ENCODE measurements around the gene KCNE1. TPM values are rescaled to one million over a fixed set of nuclear protein-coding genes. Genes with fewer than 3 reads are reported as not detected.
"Not testable (repeated sequence)": the region's sequence is repeated elsewhere in the genome, so short reads cannot be mapped to it uniquely, and the experiment has no call there.

Gene KCNE1
- total and polyA plus RNA-seq, 7 experiments from 2014 or later, result 0.24 to 9.2 (median 0.49) TPM; not detected in 2

- CTCF ChIA-PET; DNase-seq; H3K9me3 ChIP-seq (ENCODE audit: control insufficient read depth in 2 of 3, low read length in 3 of 3); ATAC-seq; H3K27ac Mint-ChIP-seq; H3K27me3 ChIP-seq (ENCODE audit: control insufficient read depth in 2 of 2, insufficient read depth in 2 of 2, low read length in 2 of 2); H3K27me3 Mint-ChIP-seq; H3K4me3 ChIP-seq (ENCODE audit: low read length); H3K4me3 Mint-ChIP-seq; intact Hi-C loops (cut with micrococcal nuclease); H3K36me3 ChIP-seq (ENCODE audit: control insufficient read depth in 2 of 3, insufficient read depth in 3 of 3, low read length in 3 of 3); H3K4me1 Mint-ChIP-seq; H3K4me1 ChIP-seq (ENCODE audit: control insufficient read depth in 2 of 2, insufficient read depth in 2 of 2, low read length in 2 of 2); H3K27ac ChIP-seq (ENCODE audit: low read depth, low read length): not testable (repeated sequence)
- POLR2A ChIA-PET, result interaction anchor here (0.6 kb wide), 1 partner anchor 595 kb away, joined by 6 read pairs; no protein-coding TSS in a partner anchor
- Mint-ChIP-seq H3K36me3 (peaks cover 2 to 36% (median 18%) of the 10 kb centered on the region in 5 donors), H3K9me3 (peaks cover 0 to 15% (median 8%) of the 10 kb centered on the region in 11 donors)
Observed at GRCh38 chr21:34554670-34555069, 42.7 kb upstream of the KCNE1 start.

GRCh38 chr21:34554227-34554626 lies 42.2 kb upstream of the KCNE1 start:
- Mint-ChIP-seq H3K4me1 (peaks cover 0 to 3% (median 0%) of the 10 kb centered on the region in 7 donors), H3K27me3 (no peaks in the 10 kb centered on the region), H3K4me3 (no peak overlapping the region), H3K36me3 (peaks cover 2 to 36% (median 18%) of the 10 kb centered on the region in 5 donors), H3K27ac (no peak overlapping the region), H3K9me3 (peaks cover 0 to 15% (median 8%) of the 10 kb centered on the region in 11 donors)
- no peaks in the 10 kb centered on the region for H3K27me3 ChIP-seq (ENCODE audit: control insufficient read depth in 2 of 2, insufficient read depth in 2 of 2, low read length in 2 of 2)
- H3K36me3 ChIP-seq (ENCODE audit: control insufficient read depth in 2 of 3, insufficient read depth in 3 of 3, low read length in 3 of 3), result no peaks in the 10 kb centered on the region
- CTCF ChIA-PET, result no interaction called here
- no peaks in the 10 kb centered on the region for H3K4me1 ChIP-seq (ENCODE audit: control insufficient read depth in 2 of 2, insufficient read depth in 2 of 2, low read length in 2 of 2)
- no peak for DNase-seq
- POLR2A ChIA-PET, result interaction anchor here (0.6 kb wide), 1 partner anchor 594 kb away, joined by 6 read pairs; no protein-coding TSS in a partner anchor
- no peak overlapping the region for H3K4me3 ChIP-seq (ENCODE audit: low read length)
- no peaks in the 10 kb centered on the region for H3K9me3 ChIP-seq (ENCODE audit: control insufficient read depth in 2 of 3, low read length in 3 of 3)
- ATAC-seq, result no peak
- H3K27ac ChIP-seq (ENCODE audit: low read depth, low read length), result no peak overlapping the region
- intact Hi-C loops (cut with micrococcal nuclease), result no loop called here

GRCh38 chr21:34553151-34553952 lies 41.3 kb upstream of the KCNE1 start:
- ChIA-PET CTCF (no interaction called here), POLR2A (no interaction called here)
- Histone ChIP-seq H3K27me3 (ENCODE audit: control insufficient read depth in 2 of 2, insufficient read depth in 2 of 2, low read length in 2 of 2) (no peaks in the 10 kb centered on the region), H3K36me3 (ENCODE audit: control insufficient read depth in 2 of 3, insufficient read depth in 3 of 3, low read length in 3 of 3) (no peaks in the 10 kb centered on the region), H3K4me1 (ENCODE audit: control insufficient read depth in 2 of 2, insufficient read depth in 2 of 2, low read length in 2 of 2) (no peaks in the 10 kb centered on the region), H3K9me3 (ENCODE audit: control insufficient read depth in 2 of 3, low read length in 3 of 3) (no peaks in the 10 kb centered on the region), H3K27ac (ENCODE audit: low read depth, low read length) (no peak overlapping the region), H3K4me3 (ENCODE audit: low read length) (no peak overlapping the region)
- intact Hi-C loops (cut with micrococcal nuclease), result no loop called here
- H3K27me3 Mint-ChIP-seq, result no peaks in the 10 kb centered on the region
- H3K4me1 Mint-ChIP-seq, result peaks cover 0 to 3% (median 0%) of the 10 kb centered on the region in 7 donors
- peaks cover 0 to 15% (median 8%) of the 10 kb centered on the region in 11 donors for H3K9me3 Mint-ChIP-seq
- H3K36me3 Mint-ChIP-seq, result peaks cover 2 to 30% (median 18%) of the 10 kb centered on the region in 5 donors
- no peak for ATAC-seq
- no peak overlapping the region for H3K4me3 Mint-ChIP-seq
- no peak overlapping the region for H3K27ac Mint-ChIP-seq
- no peak for DNase-seq

GRCh38 chr21:34552360-34553098 lies 40.5 kb upstream of the KCNE1 start:
- Mint-ChIP-seq H3K27ac (no peak overlapping the region), H3K27me3 (no peaks in the 10 kb centered on the region), H3K9me3 (peaks cover 0 to 15% (median 8%) of the 10 kb centered on the region in 11 donors), H3K4me3 (no peak overlapping the region), H3K4me1 (peaks cover 0 to 3% (median 0%) of the 10 kb centered on the region in 7 donors), H3K36me3 (peaks cover 2 to 30% (median 18%) of the 10 kb centered on the region in 5 donors)
- H3K4me3 ChIP-seq (ENCODE audit: low read length), result no peak overlapping the region
- intact Hi-C loops (cut with micrococcal nuclease), result no loop called here
- H3K36me3 ChIP-seq (ENCODE audit: control insufficient read depth in 2 of 3, insufficient read depth in 3 of 3, low read length in 3 of 3), result no peaks in the 10 kb centered on the region
- ATAC-seq, result no peak
- H3K27ac ChIP-seq (ENCODE audit: low read depth, low read length), result no peak overlapping the region
- ChIA-PET CTCF (no interaction called here), POLR2A (no interaction called here)
- H3K27me3 ChIP-seq (ENCODE audit: control insufficient read depth in 2 of 2, insufficient read depth in 2 of 2, low read length in 2 of 2), result no peaks in the 10 kb centered on the region
- no peak for DNase-seq
- no peaks in the 10 kb centered on the region for H3K9me3 ChIP-seq (ENCODE audit: control insufficient read depth in 2 of 3, low read length in 3 of 3)
- H3K4me1 ChIP-seq (ENCODE audit: control insufficient read depth in 2 of 2, insufficient read depth in 2 of 2, low read length in 2 of 2), result no peaks in the 10 kb centered on the region

GRCh38 chr21:34550182-34550799 lies 38.3 kb upstream of the KCNE1 start:
- ATAC-seq (no peak), DNase-seq (no peak)
- no peaks in the 10 kb centered on the region for H3K27me3 Mint-ChIP-seq
- ChIA-PET POLR2A (no interaction called here), CTCF (no interaction called here)
- Histone ChIP-seq H3K9me3 (ENCODE audit: control insufficient read depth in 2 of 3, low read length in 3 of 3) (no peaks in the 10 kb centered on the region), H3K27me3 (ENCODE audit: control insufficient read depth in 2 of 2, insufficient read depth in 2 of 2, low read length in 2 of 2) (no peaks in the 10 kb centered on the region), H3K36me3 (ENCODE audit: control insufficient read depth in 2 of 3, insufficient read depth in 3 of 3, low read length in 3 of 3) (no peaks in the 10 kb centered on the region), H3K27ac (ENCODE audit: low read depth, low read length) (no peak overlapping the region), H3K4me1 (ENCODE audit: control insufficient read depth in 2 of 2, insufficient read depth in 2 of 2, low read length in 2 of 2) (no peaks in the 10 kb centered on the region), H3K4me3 (ENCODE audit: low read length) (no peak overlapping the region)
- H3K4me3 Mint-ChIP-seq, result no peak overlapping the region
- intact Hi-C loops (cut with micrococcal nuclease), result no loop called here
- peaks cover 0 to 13% (median 6%) of the 10 kb centered on the region in 11 donors for H3K9me3 Mint-ChIP-seq
- peaks cover 0 to 7% (median 0%) of the 10 kb centered on the region in 7 donors for H3K4me1 Mint-ChIP-seq
- H3K36me3 Mint-ChIP-seq, result peaks cover 2 to 33% (median 18%) of the 10 kb centered on the region in 5 donors
- no peak overlapping the region for H3K27ac Mint-ChIP-seq

GRCh38 chr21:34548781-34549376 lies 36.9 kb upstream of the KCNE1 start:
- no peaks in the 10 kb centered on the region for H3K4me1 ChIP-seq (ENCODE audit: control insufficient read depth in 2 of 2, insufficient read depth in 2 of 2, low read length in 2 of 2)
- peaks cover 0 to 7% (median 0%) of the 10 kb centered on the region in 7 donors for H3K4me1 Mint-ChIP-seq
- ATAC-seq (no peak), DNase-seq (no peak)
- H3K9me3 ChIP-seq (ENCODE audit: control insufficient read depth in 2 of 3, low read length in 3 of 3), result no peaks in the 10 kb centered on the region
- ChIA-PET POLR2A (no interaction called here), CTCF (no interaction called here)
- H3K4me3 ChIP-seq (ENCODE audit: low read length), result no peak overlapping the region
- H3K27ac Mint-ChIP-seq, result no peak overlapping the region
- H3K27ac ChIP-seq (ENCODE audit: low read depth, low read length), result no peak overlapping the region
- peaks cover 0 to 6% (median 0%) of the 10 kb centered on the region in 11 donors for H3K9me3 Mint-ChIP-seq
- H3K4me3 Mint-ChIP-seq, result no peak overlapping the region
- peaks cover 0 to 20% (median 5%) of the 10 kb centered on the region in 5 donors for H3K36me3 Mint-ChIP-seq
- intact Hi-C loops (cut with micrococcal nuclease), result no loop called here
- H3K27me3 ChIP-seq (ENCODE audit: control insufficient read depth in 2 of 2, insufficient read depth in 2 of 2, low read length in 2 of 2), result no peaks in the 10 kb centered on the region
- no peaks in the 10 kb centered on the region for H3K27me3 Mint-ChIP-seq
- no peaks in the 10 kb centered on the region for H3K36me3 ChIP-seq (ENCODE audit: control insufficient read depth in 2 of 3, insufficient read depth in 3 of 3, low read length in 3 of 3)
